ENCODE data around the gene RENBP.

Gene RENBP

DNA sequence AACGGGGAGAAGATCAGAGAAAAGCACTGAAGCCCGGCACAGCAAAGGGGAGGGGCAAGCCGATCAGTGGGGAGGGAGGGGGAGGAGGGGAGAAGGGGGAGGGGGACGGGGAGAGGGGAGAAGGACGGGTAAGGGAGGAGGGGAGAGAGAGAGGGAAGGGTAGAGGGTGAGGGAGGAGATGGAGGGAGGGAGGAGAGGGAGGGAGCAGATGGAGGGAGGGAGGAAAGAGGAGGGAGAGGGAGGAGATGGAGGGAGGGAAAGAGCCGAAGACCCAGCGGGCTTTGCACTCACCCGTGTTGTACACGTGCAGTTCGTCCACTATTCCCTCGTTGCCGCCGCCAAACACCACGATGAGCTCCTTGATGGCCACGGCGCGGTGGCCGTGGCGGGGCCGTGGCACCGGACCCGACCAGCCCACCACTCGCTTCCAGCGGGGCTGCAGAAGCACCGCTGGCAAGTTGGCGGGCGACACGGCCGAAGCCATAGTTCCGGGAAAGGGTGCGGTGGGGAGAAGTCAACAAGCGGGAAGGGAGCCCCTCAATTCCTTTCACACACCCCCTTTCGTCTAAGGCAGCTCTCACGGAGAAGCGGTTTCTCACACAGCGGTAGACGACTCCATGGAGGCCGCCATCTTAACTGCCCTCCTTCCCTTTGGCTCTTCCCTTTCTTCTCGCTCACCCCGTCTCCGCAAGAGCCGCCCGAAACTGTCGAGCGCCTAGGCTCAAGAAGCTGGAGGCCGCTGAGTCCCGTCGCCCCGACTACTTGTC, 26.1 kb upstream of the RENBP start:
- no peak for DNase-seq

DNA sequence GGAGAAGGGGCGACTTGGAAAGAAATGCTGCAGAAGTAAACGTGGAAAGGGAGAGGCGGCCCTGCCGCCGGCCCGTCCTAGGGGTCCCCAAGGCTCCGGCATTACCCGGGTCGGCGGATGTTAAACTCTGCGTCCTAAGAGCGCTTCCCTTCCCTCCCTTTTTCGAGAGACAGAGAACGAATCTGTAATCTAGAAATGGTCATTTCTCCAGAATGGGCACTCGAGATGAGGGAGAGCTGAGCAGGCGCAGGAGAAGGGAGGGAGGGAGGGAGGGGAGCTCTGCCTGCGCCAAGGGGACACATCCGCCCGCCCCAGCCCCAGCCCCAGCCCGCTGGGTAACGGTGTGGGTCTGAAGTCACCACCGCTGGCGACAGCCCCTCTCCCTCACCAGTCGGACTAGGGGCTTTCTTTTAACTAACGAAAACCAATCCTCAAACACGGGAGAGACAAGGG, 25.5 kb upstream of the RENBP start:
- no peak for DNase-seq

DNA sequence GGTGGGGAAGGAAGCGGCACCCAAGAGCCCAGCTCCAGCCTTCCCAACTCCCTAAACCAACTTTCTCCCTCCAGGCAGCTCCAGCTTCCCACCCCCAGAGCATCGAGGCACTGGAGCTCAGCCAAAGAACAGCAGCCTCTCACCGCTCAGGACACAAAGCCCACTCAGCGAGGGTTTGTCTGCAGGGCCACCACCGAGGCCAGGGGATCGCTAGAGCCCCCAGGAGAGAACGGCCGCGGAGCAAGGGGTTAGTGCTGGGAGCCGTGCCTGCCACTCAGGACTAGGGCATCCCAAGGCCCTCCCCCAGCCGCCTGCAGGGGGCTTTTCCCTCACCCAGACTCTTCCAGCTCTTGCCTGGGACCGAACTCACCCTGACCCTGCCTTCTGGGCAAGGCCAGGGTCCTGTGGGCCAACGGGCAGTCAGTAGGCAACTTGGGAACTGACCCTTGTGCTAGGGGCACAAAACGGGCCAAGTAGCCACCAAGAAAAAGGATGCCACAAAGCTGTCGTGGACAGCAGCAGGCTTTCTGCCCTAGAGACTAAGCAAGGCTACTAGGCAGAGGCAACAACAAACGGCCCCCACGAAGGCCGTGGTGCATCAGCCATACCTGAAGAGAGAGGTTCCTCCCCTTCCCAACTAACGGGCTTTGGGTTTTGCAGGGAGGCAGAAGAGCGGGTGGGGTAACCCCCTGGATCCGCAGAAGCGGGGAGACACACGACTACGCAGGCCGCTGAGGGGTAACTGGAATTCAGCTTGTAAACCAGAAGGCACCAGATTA, 24.9 kb upstream of the RENBP start:
- no peak for DNase-seq

DNA sequence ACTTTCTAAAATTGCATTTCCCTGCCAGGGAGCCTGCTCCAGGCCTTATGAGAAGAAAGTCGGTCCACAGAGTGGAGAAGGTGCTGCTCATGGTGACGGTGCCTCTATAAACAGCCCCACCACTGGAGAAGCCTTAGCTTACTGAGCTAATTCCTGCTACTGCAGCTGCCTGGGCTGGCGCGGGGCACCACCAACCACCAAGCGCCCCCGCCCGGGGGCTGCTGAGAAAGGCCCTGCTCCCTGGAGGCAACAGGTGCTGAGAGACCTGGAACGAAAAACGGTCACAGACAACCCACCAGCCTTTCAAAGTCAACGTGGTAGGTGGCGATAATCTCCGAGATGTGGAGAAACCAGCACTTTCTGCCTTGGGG, 24.3 kb upstream of the RENBP start:
- DNase-seq, result no peak

DNA sequence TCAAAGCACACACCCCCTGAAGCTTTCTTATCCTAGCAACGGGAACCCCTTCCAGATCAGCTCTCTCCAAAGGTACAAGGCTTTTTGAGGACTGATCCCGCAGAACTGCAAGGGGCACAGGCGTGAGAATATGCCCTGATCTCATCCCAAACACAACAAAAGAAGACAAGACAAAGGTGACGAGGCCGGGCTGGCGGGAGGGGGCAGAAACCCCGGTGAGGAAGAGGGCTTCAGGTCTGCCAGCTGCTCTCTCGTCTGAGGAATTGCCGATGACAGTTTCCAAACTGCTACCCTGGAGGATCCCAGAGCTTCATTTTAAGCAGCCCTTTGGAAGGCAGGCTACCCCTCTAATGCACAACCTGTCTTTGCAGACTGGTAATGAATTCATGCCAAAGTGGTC, 23.8 kb upstream of the RENBP start:
- DNase-seq, result no peak

DNA sequence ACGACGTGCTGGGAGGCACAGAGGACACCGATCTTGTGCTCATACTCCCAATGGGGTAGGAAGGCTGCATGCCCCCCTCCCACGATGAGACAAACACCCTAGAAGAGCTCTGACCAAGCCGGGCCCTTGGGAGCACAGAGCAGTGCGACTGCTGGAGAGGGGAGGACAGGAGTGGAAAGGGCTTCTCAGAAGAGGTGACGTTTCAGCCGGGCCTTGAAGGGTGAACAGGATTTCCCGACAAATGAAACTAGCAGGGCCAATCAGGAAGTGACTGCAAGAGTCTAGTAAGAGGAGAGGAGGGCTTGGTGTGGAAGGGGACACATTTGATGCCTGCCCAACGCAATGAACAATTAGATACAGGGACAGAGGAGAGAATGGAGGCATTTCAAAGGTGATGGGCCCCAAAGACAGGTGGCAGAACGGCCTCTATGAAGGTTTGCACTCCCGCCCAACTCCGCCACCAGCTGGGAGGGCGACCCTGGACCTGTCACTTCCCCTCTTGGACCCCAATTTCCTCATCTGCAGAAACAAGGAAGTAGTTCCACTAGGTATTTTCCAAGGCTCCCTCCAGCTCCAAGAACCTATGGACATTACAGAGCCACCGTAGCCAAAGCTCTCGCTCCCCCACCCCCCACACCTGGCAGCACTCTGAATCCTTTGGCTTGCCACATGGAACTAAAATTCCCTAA, 23.2 kb upstream of the RENBP start:
- DNase-seq, result no peak

DNA sequence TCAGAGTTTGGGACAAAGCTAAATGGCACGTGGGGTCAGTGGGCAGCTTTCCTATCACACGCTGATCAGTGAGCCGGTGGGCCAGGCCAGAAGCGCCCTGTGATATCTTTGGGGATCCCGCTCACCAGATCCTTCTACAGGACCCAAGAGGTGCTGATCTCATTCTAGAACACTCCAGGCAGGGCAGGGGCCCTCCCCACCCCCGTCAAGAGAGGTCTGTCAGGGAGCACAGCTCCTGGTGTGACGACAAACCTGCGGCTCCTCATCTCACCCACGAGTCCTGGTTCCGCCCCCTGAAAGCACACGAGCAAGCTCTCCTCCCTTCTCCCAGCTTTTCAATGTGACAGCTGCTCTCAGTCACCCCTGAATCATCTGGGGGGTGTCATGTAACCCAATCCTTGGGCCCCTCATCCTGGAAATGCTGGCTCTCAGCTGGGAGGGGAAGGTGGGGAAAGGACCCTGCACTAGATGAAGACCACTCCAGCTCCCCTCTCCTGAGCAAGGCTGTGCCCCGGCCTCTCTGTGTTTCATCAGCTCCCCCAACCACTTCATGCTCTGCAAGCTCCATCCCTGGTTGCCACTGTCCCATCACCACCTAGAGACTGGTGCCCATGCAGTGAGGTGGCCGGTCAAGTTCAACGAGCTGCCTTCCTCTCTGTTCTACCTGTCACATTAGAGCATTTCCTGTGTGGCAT, 22.5 kb upstream of the RENBP start:
- no peak for DNase-seq

DNA sequence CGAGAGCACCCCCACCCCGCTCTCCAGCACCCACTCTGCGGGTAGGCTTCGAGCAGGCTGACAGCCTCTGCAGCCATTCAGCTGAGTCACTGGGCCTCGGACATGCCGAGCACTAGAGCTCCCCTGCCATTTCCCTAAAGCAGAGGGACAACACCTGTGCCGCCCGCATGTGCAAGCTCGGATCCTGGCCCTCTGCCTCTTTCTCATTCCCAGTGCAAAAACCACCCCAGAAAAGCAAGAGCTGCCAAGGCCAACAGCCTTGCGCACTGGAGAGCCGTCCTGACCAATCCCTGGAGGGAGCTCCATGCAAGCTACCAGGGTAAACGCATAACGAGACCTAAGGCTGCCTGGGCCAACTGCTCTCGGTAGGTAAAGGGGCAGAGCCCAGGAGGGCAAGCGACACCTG, 21.8 kb upstream of the RENBP start:
- DNase-seq, result no peak

DNA sequence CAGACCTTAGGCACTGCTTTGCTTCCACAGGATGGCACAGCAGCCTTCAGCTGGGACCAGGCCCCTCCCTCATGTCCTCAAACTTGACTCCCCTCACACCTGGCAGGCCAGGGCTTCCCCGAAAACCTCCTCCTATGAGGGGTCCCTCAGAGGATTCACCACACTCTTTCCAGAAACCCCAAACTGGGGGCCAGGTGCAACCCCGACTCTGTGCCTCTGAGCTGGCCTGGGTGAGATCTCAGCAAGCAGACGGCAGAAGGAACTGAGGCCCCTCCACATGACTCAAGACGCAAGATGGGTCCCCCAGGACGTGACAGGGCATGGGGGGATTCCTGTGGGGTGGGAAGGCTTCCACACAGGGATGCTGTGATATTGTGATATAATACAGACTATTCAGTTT, 21.0 kb upstream of the RENBP start:
- no peak for DNase-seq

DNA sequence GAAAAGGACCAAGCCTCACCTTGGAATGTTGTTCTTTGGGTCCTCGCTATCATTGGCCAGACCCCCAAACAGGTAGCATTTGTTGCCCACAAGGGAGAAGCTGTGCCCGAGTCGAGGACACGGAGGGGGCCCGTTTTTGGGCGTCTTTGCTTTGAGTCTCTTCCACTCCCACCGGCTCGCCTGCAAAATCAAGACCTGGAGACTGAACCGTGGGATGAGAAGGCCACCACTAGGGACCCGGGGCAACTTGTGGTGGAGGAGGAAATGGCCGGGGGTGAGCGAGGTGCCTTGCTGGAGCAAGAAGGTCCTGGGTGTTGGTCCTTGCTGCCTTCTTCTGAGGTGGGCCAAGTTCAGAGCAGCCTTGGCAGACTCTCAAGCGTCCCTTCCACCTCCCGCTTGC, 19.7 kb upstream of the RENBP start:
- DNase-seq, result no peak

DNA sequence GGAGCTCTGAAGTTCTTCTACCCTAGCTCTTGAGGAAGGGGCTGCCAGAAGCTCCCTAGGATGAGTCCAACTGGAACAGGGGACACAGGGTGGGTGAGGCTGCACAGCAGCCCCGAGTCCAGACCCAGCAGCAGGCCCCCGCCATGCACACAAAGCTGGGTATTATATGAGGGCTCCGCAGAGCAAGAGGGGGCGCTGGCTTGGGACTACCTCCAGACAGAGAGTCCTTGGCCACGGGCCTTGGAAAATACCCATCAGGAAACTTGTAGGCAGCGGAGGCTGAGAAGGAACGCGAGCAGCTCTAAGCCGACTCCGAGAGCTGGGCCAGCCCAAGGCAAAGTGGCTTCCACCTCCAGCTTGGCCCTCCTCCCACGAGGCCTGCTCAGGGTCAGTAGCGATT, 19.1 kb upstream of the RENBP start:
- no peak for DNase-seq

DNA sequence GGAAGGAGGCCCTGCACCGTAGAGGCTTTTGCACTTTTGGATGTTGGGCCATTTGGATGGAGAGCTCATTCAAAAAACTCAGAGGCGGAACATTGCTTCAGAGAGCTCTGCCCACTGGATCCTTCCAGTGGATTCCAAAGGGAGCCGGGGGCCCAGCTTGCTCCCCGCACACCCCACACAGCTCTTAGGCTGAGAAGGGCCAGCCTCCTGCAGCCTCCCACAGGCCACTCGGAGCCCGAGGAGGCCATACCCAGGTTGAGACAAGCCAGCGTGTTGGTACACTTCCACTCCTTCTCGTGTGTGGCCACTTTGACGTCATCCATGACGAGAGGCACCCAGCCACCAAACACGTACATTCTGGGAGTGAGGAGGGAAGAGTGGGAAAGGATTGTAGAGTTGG, 16.8 kb upstream of the RENBP start:
- DNase-seq, result no peak

DNA sequence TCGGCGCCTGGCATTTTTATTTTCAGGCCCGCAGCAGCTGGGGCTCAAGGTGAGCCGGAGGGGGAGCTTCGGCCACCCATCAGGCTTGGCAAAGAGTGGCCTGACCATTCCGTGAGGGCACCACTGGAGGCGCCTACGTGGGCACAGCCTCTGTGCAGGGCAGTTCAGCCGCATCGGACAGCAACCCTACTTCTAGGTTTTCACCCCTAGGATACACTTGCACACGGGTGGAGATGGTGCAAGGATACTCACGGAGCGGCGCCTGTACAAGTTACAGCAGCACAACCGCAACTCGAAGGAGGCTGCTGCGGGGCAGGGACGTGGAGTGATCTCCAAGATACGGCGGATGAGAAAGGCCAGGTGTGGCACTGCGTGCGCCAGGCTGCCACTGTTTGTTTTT, 16.3 kb upstream of the RENBP start:
- no peak for DNase-seq

DNA sequence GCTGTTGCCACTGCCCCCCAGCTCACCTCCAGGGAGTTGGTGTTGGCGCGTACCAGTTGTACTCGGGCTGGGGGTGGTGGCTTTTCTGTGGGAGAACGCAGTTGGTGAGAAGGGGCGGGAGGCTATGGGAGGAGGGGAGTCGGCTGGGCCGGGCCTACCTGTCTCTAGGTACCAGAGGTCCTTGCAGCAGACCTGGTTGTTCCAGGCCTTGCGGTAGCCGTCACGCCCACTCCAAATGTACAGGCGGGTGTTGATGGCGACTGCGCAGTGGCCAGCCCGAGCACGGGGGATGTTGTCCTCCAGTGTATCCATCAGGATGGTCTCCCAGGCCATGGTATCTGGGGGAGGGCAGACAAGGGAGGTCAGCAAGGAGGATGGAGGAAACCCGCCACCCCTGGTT, 15.6 kb upstream of the RENBP start:
- no peak for DNase-seq

DNA sequence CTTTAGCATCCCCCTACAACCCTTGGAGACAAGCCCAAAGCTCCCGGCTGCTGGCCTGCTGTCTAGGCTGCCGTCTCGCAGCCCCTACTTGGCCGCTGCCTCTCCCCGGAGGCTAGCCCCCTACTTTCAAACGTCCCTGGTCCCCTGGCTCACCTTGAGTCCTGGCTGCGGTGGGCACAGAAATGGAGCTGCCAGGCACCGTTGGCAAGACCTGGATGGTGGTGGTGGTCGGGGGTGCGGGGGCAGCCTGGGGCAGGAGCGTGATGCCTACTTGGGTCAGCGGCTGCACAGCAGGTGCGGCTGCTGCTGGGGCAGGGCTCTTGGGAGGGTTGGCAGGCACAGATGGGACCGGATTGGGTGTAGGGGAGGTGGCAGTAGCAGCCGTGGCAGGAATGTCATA, 15.2 kb upstream of the RENBP start:
- no peak for DNase-seq

DNA sequence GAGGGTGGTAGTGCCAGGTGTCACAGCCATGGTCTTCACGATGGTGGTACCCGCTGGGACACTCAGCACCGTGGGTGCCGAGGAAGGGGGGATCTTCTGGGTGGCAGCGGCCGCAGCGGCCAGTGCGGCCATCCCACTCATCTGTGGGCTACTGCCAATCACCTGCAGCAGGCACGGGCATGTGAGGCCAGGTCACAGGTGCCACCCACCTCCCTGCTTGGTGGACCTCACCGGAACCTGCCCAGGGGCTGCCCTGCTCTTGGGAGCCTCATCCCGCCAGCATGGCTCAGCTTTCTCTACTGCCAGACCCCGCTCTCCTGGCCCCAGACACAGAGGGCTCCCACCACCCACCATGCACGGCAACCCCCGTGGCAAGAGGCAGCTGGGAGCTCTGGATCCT, 14.2 kb upstream of the RENBP start:
- no peak for DNase-seq

DNA sequence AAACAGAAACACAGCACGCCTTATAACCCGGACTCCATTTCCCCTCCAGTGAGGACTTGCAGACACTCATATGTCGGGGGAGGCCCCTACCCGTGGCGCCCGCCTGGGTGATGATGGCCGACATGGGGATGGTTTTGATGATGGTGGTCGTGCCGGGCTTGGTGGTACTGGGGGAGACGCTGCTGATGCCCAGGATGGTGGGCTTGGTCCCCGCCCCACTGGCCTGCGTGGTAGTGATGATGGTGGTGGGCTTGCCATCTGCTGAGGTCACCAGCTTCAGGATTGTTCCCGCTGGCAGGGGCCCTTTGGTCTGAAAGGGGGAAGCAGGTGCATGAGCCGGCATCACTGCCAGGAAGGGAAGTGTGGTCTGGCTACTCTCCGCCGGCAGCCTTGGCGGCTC, 12.8 kb upstream of the RENBP start:
- DNase-seq, result no peak

DNA sequence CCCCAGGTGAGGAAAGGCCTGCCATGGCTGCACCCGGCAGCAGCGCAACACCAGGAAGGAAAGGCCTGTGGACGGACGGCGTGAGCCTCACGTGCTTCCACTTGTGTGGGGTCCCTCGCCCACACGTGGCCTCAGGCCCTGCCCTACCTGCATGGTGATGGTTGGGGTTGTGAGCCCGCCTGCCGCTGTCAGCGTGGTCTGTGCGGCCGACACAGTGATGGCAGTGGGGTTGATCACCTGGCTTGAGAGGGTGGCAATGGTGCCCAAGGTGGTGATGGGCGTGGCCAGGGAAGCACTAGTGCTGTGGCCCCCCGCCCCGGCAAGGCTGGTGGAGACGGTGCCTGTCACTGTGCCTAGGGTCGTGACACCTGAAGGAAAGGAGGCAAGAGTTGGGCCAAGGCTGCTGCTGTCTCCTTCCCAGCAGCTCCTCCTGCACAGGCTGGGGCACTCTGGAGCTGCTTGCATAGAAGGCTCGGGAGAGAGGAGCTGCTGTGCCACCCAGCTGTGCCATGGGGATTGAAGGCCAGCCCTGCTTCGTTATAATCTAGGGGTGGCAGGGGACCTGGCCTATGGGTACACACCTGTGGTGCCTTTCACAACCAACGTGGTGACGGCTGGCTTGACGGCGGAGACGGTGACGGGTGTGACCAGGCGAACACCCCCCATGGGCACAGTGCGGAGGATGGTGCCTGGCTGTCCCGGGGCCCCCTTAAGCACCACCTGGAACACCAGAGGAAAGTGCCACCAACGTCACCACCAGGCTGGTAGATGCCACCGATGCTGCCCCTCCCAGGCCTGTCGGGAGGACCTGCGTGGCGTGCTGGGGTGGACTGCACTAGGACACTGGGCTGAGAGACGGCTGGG, 11.8 kb upstream of the RENBP start:
- no peak for DNase-seq

DNA sequence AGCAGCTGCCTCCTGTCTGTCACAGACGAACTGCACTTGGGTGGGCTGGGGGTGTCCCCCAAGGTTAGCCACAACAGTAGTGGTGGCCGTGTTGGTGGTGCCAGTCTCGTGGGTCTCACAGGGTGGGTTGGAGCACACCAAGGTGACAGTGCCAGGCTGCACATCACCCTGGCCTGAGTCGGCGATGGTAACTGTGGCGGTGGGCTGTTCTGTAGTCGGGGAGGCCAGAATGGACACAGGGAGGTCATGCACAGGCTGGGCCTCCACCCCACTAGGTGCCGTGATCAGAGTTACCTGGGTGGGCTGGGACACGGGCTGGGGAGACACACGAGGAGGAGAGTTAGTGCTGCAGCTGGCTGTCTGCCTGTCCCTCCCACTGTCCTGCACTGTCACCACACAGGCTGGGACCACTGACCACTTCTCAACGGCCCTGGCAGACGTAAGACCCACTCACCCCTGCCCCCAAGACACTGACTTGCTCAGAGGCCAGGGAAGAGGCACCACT, 10.8 kb upstream of the RENBP start:
- DNase-seq, result no peak

DNA sequence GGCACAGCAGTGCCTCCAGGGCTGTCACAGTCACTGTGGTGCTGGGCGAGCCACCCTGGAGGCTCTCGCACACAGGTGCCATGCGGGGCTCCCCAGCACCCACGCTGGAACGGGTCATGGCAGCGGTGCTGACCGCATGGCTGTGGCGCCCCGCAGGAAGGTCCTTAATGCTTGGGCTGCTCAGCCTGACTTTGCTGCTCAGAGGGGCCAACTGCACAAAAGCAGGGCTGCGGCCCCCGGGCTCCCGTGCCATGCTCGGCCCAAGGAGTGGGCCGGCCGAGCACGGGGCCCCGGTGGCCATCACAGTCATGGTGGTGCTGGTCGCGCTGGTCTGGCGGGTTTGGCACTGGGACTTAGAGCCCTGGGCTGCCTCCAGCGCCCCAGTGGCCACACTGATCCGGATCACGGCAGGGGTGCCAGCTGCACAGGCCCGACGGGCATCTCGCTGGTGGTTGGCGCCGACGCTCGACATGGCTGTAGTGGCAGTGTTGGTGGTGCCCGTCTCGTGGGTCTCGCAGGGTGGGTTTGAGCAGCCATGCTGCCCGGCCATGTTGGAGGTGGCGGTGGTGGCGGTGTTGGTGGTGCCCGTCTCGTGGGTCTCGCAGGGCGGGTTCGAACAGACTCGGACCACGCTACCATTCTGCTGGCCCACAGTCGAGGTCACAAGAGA, 10.2 kb upstream of the RENBP start:
- DNase-seq, result no peak

DNA sequence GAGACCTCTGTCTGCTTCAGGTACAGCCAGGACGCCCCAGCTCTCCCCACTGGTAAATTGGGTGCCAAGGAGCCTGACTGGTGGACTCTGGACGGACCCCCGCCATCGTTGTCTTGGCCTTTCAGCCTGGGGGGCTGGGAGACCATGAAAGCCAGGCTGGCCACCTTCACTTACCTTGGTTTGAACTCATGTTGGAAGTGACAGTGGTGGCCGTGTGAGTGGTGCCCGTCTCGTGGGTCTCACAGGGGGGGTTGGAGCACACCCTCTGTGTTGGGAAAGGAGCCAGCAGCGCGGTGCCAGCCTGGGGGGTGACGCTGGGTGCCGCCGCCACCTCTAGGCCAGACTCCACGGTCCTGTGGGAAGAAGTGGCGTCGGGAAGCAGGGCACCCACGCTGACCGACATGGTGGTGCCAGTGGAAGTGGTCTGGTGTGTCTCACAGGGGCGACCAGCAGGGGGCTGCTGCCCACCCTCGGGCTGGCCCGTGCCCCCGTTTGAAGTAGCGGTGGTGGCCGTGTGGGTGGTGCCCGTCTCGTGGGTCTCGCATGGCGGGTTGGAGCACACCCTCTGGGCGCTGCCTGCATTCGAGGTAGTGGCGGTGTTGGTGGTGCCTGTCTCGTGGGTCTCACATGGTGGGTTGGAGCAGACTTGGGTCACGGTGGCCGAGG, 9.6 kb upstream of the RENBP start:
- no peak for DNase-seq
